Osteoblast (primary cell): ENCODE measurements around the gene PPP1R13B. TPM values are rescaled to one million over a fixed set of nuclear protein-coding genes. Genes with fewer than 3 reads are reported as not detected.

Experiments used
- DNase-seq: peaks from one replicate; pipeline ENCODE4 v3.0.0; 2011; ENCODE audit warnings: low spot score, mixed read lengths; ENCODE audit not compliant: insufficient read length; ENCODE audit errors: missing footprints
- H2AFZ ChIP-seq: 2 replicates; pipeline ENCODE4 v1.6.0; 2011; ENCODE audit warnings: mild to moderate bottlenecking, low read length
- H3K27ac ChIP-seq: 2 replicates; pipeline ENCODE4 v1.5.1; 2011; ENCODE audit warnings: mild to moderate bottlenecking, low read depth, low read length, moderate library complexity
- H3K27me3 ChIP-seq: 2 replicates; pipeline ENCODE4 v1.6.0; 2012; ENCODE audit warnings: mild to moderate bottlenecking, control low read depth, inconsistent platforms, low read length, moderate library complexity; ENCODE audit not compliant: insufficient read depth
- H3K36me3 ChIP-seq: 2 replicates; pipeline ENCODE4 v1.5.1; 2011; ENCODE audit warnings: mild to moderate bottlenecking, low read length, control low read depth, moderate library complexity; ENCODE audit not compliant: insufficient read depth
- H3K4me1 ChIP-seq: 2 replicates; pipeline ENCODE4 v1.5.1; 2011; ENCODE audit warnings: mild to moderate bottlenecking, low read length, control low read depth, moderate library complexity; ENCODE audit not compliant: insufficient read depth
- H3K4me2 ChIP-seq: 2 replicates; pipeline ENCODE4 v1.6.0; 2011; ENCODE audit warnings: mild to moderate bottlenecking, low read length; ENCODE audit not compliant: insufficient read depth
- H3K4me3 ChIP-seq: fragments of 200-600 bp; sonication (generic); 3 replicates; pipeline ENCODE4 v1.5.1; 2012; ENCODE audit warnings: mild to moderate bottlenecking, low read length, inconsistent platforms; ENCODE audit not compliant: insufficient read depth
- H3K79me2 ChIP-seq: 2 replicates; pipeline ENCODE4 v1.6.0; 2012; ENCODE audit warnings: mild to moderate bottlenecking, low read length, control low read depth, inconsistent platforms; ENCODE audit not compliant: insufficient read depth
- H3K9me3 ChIP-seq: 2 replicates; pipeline ENCODE4 v1.5.1; 2011; ENCODE audit warnings: low read depth, low read length, control low read depth
- H4K20me1 ChIP-seq: 2 replicates; pipeline ENCODE4 v1.6.0; 2012; ENCODE audit warnings: mild to moderate bottlenecking, low read length, control low read depth; ENCODE audit not compliant: insufficient read depth
- total RNA-seq: library from RNA; depleted of rRNA; stranded (reverse); fragments of >200 nt; gene quantifications from 2 replicates; pipeline ENCODE4 v1.2.3, GENCODE V29; 2012
- TF ChIP-seq, protein P1 (sequence below): IDR thresholded peaks from 2 replicates; pipeline ENCODE4 v1.5.1; 2011; ENCODE audit warnings: mild to moderate bottlenecking, low read depth, low read length, moderate library complexity; ENCODE audit errors: extremely low read depth

The PPP1R13B gene
- total RNA-seq, 1 donor = 3.3 TPM

DNA sequence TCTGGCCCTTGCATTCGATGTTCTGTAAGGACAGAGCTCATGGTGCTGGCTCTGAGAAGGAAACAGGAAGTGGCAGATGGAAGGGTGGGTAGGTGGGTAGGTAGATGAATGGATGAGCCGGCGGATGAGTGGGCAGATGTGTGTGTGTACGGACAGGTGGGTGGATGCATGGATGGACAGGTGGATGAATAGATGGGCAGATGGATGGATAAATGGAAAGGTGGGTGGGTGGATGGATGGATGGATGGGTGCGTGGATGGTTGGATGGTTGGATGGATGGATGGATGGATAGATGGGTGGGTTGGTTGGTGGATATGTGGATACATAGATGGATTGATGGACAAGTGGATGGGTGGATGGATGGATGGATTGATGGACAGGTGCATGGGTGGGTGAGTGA, 27.6 kb upstream of the PPP1R13B start:
- Histone ChIP-seq H2AFZ (no peak overlapping the region), H3K27me3 (no peaks in the 10 kb centered on the region), H3K4me2 (no peak overlapping the region), H3K9me3 (no peaks in the 10 kb centered on the region), H3K36me3 (no peaks in the 10 kb centered on the region), H4K20me1 (no peaks in the 10 kb centered on the region), H3K27ac (no peak overlapping the region), H3K79me2 (no peaks in the 10 kb centered on the region), H3K4me3 (no peak overlapping the region), H3K4me1 (peaks cover 5% of the 10 kb centered on the region)
- TF ChIP-seq, protein P1, sequence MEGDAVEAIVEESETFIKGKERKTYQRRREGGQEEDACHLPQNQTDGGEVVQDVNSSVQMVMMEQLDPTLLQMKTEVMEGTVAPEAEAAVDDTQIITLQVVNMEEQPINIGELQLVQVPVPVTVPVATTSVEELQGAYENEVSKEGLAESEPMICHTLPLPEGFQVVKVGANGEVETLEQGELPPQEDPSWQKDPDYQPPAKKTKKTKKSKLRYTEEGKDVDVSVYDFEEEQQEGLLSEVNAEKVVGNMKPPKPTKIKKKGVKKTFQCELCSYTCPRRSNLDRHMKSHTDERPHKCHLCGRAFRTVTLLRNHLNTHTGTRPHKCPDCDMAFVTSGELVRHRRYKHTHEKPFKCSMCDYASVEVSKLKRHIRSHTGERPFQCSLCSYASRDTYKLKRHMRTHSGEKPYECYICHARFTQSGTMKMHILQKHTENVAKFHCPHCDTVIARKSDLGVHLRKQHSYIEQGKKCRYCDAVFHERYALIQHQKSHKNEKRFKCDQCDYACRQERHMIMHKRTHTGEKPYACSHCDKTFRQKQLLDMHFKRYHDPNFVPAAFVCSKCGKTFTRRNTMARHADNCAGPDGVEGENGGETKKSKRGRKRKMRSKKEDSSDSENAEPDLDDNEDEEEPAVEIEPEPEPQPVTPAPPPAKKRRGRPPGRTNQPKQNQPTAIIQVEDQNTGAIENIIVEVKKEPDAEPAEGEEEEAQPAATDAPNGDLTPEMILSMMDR = no peak
- no peak for DNase-seq

GRCh38 chr14:103872481-103873113, 25.2 kb upstream of the PPP1R13B start:
- no peaks in the 10 kb centered on the region for H3K79me2 ChIP-seq
- H2AFZ ChIP-seq = peak overlapping the region; percentile 62
- peak overlapping the region; percentile 30 for H3K4me3 ChIP-seq
- no peak overlapping the region for H3K27ac ChIP-seq
- no peaks in the 10 kb centered on the region for H3K36me3 ChIP-seq
- H3K9me3 ChIP-seq = no peaks in the 10 kb centered on the region
- H3K4me1 ChIP-seq = no peaks in the 10 kb centered on the region
- no peak overlapping the region for H3K4me2 ChIP-seq
- TF ChIP-seq, protein P1 = no peak
- H4K20me1 ChIP-seq = no peaks in the 10 kb centered on the region
- H3K27me3 ChIP-seq = no peaks in the 10 kb centered on the region
- peak; percentile 63 for DNase-seq

DNA sequence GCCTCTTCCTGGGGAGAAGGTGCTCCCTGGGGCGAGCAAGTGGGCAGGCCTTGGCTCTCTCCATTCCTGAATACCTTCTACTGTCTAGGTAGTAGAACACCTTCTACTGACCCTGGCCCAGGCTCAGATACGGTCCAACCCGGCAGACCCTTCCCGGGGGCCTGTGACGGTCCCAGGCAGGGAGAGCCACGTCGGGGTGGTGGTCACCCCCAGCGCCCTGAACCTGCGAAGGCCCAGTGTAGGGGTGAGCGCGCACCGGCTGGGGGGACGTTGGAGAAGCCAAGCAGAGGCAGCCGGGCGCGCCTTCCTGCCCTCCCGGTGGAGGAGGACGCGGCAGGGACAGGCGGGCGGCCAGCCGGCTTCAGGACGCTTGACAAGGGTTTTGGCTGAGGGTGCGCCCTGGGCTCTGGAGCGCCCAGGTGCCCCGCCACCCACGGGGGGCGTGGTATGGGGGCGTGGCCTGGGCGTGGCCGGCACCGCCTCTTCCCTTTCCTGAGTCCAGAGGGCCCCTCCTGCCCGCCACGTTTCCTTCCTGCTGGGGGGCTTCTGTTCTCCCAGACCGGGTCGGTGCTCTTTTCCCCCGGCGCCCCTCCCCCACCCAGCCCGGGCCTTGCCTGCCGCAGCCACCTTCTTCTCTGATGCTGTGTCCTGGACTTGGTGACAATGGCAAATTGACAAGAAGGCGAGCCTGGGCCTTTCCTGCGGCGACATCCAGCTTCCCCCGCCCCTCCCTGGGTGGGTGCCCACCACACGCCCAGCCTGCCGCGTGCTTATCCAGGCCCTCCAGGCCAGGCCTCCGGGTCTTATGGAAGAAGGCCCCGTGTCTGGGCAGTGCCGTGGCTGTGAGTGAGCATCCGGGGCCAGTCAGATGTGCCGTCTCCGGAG, 24.5 kb upstream of the PPP1R13B start:
- DNase-seq = peak; percentile 83
- Histone ChIP-seq H3K79me2 (no peaks in the 10 kb centered on the region), H3K4me1 (no peaks in the 10 kb centered on the region), H3K4me2 (no peak overlapping the region), H3K27ac (no peak overlapping the region), H2AFZ (peak overlapping the region; percentile 62), H3K36me3 (no peaks in the 10 kb centered on the region), H3K27me3 (no peaks in the 10 kb centered on the region), H4K20me1 (no peaks in the 10 kb centered on the region), H3K4me3 (peak overlapping the region; percentile 30), H3K9me3 (no peaks in the 10 kb centered on the region)
- TF ChIP-seq, protein P1 = no peak

GRCh38 chr14:103870891-103871595, 23.7 kb upstream of the PPP1R13B start:
- H3K79me2 ChIP-seq = no peaks in the 10 kb centered on the region
- H3K27ac ChIP-seq = no peak overlapping the region
- no peaks in the 10 kb centered on the region for H3K27me3 ChIP-seq
- H2AFZ ChIP-seq = no peak overlapping the region
- H4K20me1 ChIP-seq = no peaks in the 10 kb centered on the region
- no peak overlapping the region for H3K4me3 ChIP-seq
- H3K36me3 ChIP-seq = no peaks in the 10 kb centered on the region
- TF ChIP-seq, protein P1 = no peak
- peak; percentile 27 for DNase-seq
- H3K4me1 ChIP-seq = no peaks in the 10 kb centered on the region
- no peaks in the 10 kb centered on the region for H3K9me3 ChIP-seq
- H3K4me2 ChIP-seq = no peak overlapping the region
